SJCRH30 (cell line): ENCODE measurements around the gene KCNAB2. TPM values are rescaled to one million over a fixed set of nuclear protein-coding genes. Genes with fewer than 3 reads are reported as not detected.

Experiments used
- DNase-seq, 2 experiments: peaks; one replicate each; pipeline ENCODE4 v3.0.0-alpha.2; 2015 to 2020
- H3K27ac ChIP-seq: fragments of 250-450 bp; sonication (Bioruptor Pico); 2 replicates; pipeline ENCODE4 v1.5.1; 2020; ENCODE audit warnings: mild to moderate bottlenecking, moderate library complexity
- H3K27me3 ChIP-seq: fragments of 250-450 bp; sonication (Bioruptor Pico); 2 replicates; pipeline ENCODE4 v1.5.1; 2020; ENCODE audit warnings: mild to moderate bottlenecking, moderate library complexity
- H3K36me3 ChIP-seq: fragments of 250-450 bp; sonication (Bioruptor Pico); 2 replicates; pipeline ENCODE4 v1.5.1; 2020; ENCODE audit warnings: mild to moderate bottlenecking, moderate library complexity
- H3K4me1 ChIP-seq: fragments of 250-450 bp; sonication (Bioruptor Pico); 2 replicates; pipeline ENCODE4 v1.5.1; 2020; ENCODE audit warnings: mild to moderate bottlenecking, moderate library complexity
- H3K4me3 ChIP-seq: fragments of 250-450 bp; sonication (Bioruptor Pico); 2 replicates; pipeline ENCODE4 v1.5.1; 2020; ENCODE audit warnings: mild to moderate bottlenecking, moderate library complexity
- H3K9me3 ChIP-seq: fragments of 250-450 bp; sonication (Bioruptor Pico); replicated peaks from 2 replicates; pipeline ENCODE4 v1.5.1; 2020; ENCODE audit warnings: mild to moderate bottlenecking, moderate library complexity
- total RNA-seq: library from RNA; depleted of rRNA; stranded (reverse); fragments of >200 nt; shearing (Covaris generic); gene quantifications from 2 replicates; pipeline ENCODE4 v1.2.3, GENCODE V29; 2014

Gene KCNAB2
- total RNA-seq, 1 experiment from 2014 or later: 0.77 TPM

GRCh38 chr1:6030547-6031261 lies 15.0 kb upstream of the KCNAB2 start:
- H3K27ac ChIP-seq: no peak overlapping the region
- no peak for DNase-seq
- no peak overlapping the region for H3K4me3 ChIP-seq
- H3K4me1 ChIP-seq: no peaks in the 10 kb centered on the region
- no peaks in the 10 kb centered on the region for H3K36me3 ChIP-seq
- no peaks in the 10 kb centered on the region for H3K9me3 ChIP-seq
- H3K27me3 ChIP-seq: peaks cover 8% of the 10 kb centered on the region; the same call in 1 of the 2 replicates

- Histone ChIP-seq H3K36me3 (no peaks in the 10 kb centered on the region), H3K4me3 (no peak overlapping the region), H3K27ac (no peak overlapping the region), H3K27me3 (peaks cover 5% of the 10 kb centered on the region; the same call in 1 of the 2 replicates), H3K4me1 (no peaks in the 10 kb centered on the region), H3K9me3 (no peaks in the 10 kb centered on the region)
- no peak for DNase-seq
Observed at GRCh38 chr1:6033124-6033523, 12.6 kb upstream of the KCNAB2 start.

GRCh38 chr1:6033986-6034749 lies 11.5 kb upstream of the KCNAB2 start:
- Histone ChIP-seq H3K27ac (no peak overlapping the region), H3K36me3 (no peaks in the 10 kb centered on the region), H3K4me3 (no peak overlapping the region), H3K4me1 (no peaks in the 10 kb centered on the region), H3K9me3 (no peaks in the 10 kb centered on the region), H3K27me3 (peaks cover 5% of the 10 kb centered on the region; the same call in 1 of the 2 replicates)
- DNase-seq: peak; percentile 37 to 51

- Histone ChIP-seq H3K27me3 (peaks cover 10% of the 10 kb centered on the region; the same call in 1 of the 2 replicates), H3K4me3 (no peak overlapping the region)
Observed at GRCh38 chr1:6034750-6035096, 11.0 kb upstream of the KCNAB2 start.

GRCh38 chr1:6035303-6035702 lies 10.4 kb upstream of the KCNAB2 start:
- H3K27me3 ChIP-seq: peaks cover 15% of the 10 kb centered on the region
- H3K27ac ChIP-seq: no peak overlapping the region
- H3K9me3 ChIP-seq: no peaks in the 10 kb centered on the region
- no peak overlapping the region for H3K4me3 ChIP-seq
- no peak for DNase-seq
- H3K4me1 ChIP-seq: no peaks in the 10 kb centered on the region
- no peaks in the 10 kb centered on the region for H3K36me3 ChIP-seq

More at GRCh38 chr1:6034750-6035096, 11.0 kb upstream of the KCNAB2 start:
- H3K9me3 ChIP-seq: no peaks in the 10 kb centered on the region
- H3K27ac ChIP-seq: no peak overlapping the region
- H3K4me1 ChIP-seq: no peaks in the 10 kb centered on the region
- no peaks in the 10 kb centered on the region for H3K36me3 ChIP-seq
- no peak for DNase-seq

- H3K4me1 ChIP-seq: no peaks in the 10 kb centered on the region
- no peak for DNase-seq
- H3K27me3 ChIP-seq: peaks cover 19% of the 10 kb centered on the region
- no peaks in the 10 kb centered on the region for H3K9me3 ChIP-seq
- H3K4me3 ChIP-seq: no peak overlapping the region
- H3K36me3 ChIP-seq: no peaks in the 10 kb centered on the region
- no peak overlapping the region for H3K27ac ChIP-seq
Observed at GRCh38 chr1:6035719-6036118, 10.0 kb upstream of the KCNAB2 start.

GRCh38 chr1:6037338-6037762 lies 8.3 kb upstream of the KCNAB2 start:
- peaks cover 19% of the 10 kb centered on the region for H3K27me3 ChIP-seq
- DNase-seq: peak; percentile 50 to 51
- no peaks in the 10 kb centered on the region for H3K9me3 ChIP-seq
- H3K27ac ChIP-seq: no peak overlapping the region
- H3K36me3 ChIP-seq: no peaks in the 10 kb centered on the region
- H3K4me3 ChIP-seq: no peak overlapping the region
- no peaks in the 10 kb centered on the region for H3K4me1 ChIP-seq

GRCh38 chr1:6038603-6039002 lies 7.1 kb upstream of the KCNAB2 start:
- H3K27ac ChIP-seq: no peak overlapping the region
- H3K9me3 ChIP-seq: no peaks in the 10 kb centered on the region
- no peak for DNase-seq
- H3K4me3 ChIP-seq: no peak overlapping the region
- H3K4me1 ChIP-seq: no peaks in the 10 kb centered on the region
- H3K27me3 ChIP-seq: peaks cover 26% of the 10 kb centered on the region
- no peaks in the 10 kb centered on the region for H3K36me3 ChIP-seq

- Histone ChIP-seq H3K36me3 (no peaks in the 10 kb centered on the region), H3K4me3 (no peak overlapping the region), H3K27me3 (peaks cover 30% of the 10 kb centered on the region)
Observed at GRCh38 chr1:6039031-6039430, 6.7 kb upstream of the KCNAB2 start.

GRCh38 chr1:6040444-6040843 lies 5.2 kb upstream of the KCNAB2 start:
- H3K4me1 ChIP-seq: no peaks in the 10 kb centered on the region
- H3K27ac ChIP-seq: no peak overlapping the region
- no peak overlapping the region for H3K4me3 ChIP-seq
- no peaks in the 10 kb centered on the region for H3K9me3 ChIP-seq
- H3K27me3 ChIP-seq: peaks cover 34% of the 10 kb centered on the region
- no peaks in the 10 kb centered on the region for H3K36me3 ChIP-seq
- no peak for DNase-seq

More at GRCh38 chr1:6039031-6039430, 6.7 kb upstream of the KCNAB2 start:
- no peak overlapping the region for H3K27ac ChIP-seq
- H3K4me1 ChIP-seq: no peaks in the 10 kb centered on the region
- no peak for DNase-seq
- no peaks in the 10 kb centered on the region for H3K9me3 ChIP-seq

- H3K4me1 ChIP-seq: no peaks in the 10 kb centered on the region
- no peak overlapping the region for H3K27ac ChIP-seq
- H3K27me3 ChIP-seq: peaks cover 39% of the 10 kb centered on the region
- no peaks in the 10 kb centered on the region for H3K36me3 ChIP-seq
- H3K9me3 ChIP-seq: no peaks in the 10 kb centered on the region
- H3K4me3 ChIP-seq: no peak overlapping the region
- peak; percentile 47 to 60 for DNase-seq
Observed at GRCh38 chr1:6040861-6041415, 4.8 kb upstream of the KCNAB2 start.

GRCh38 chr1:6041432-6042062 lies 4.1 kb upstream of the KCNAB2 start:
- H3K4me3 ChIP-seq: no peak overlapping the region
- H3K27me3 ChIP-seq: peaks cover 45% of the 10 kb centered on the region
- no peaks in the 10 kb centered on the region for H3K4me1 ChIP-seq
- H3K36me3 ChIP-seq: no peaks in the 10 kb centered on the region
- DNase-seq: peak; percentile 62 to 73
- H3K27ac ChIP-seq: no peak overlapping the region
- no peaks in the 10 kb centered on the region for H3K9me3 ChIP-seq

- Histone ChIP-seq H3K4me3 (no peak overlapping the region), H3K27ac (no peak overlapping the region), H3K9me3 (no peaks in the 10 kb centered on the region), H3K27me3 (peaks cover 58% of the 10 kb centered on the region), H3K4me1 (no peaks in the 10 kb centered on the region), H3K36me3 (no peaks in the 10 kb centered on the region)
- DNase-seq: no peak
Observed at GRCh38 chr1:6043561-6043960, 2.1 kb upstream of the KCNAB2 start.

- H3K9me3 ChIP-seq: no peaks in the 10 kb centered on the region
- H3K4me1 ChIP-seq: no peaks in the 10 kb centered on the region
- no peak for DNase-seq
- no peak overlapping the region for H3K27ac ChIP-seq
- H3K36me3 ChIP-seq: no peaks in the 10 kb centered on the region
- no peak overlapping the region for H3K4me3 ChIP-seq
- peaks cover 61% of the 10 kb centered on the region for H3K27me3 ChIP-seq
Observed at GRCh38 chr1:6044481-6045109, 1.1 kb upstream of the KCNAB2 start.
